Stimulated activated CD4-positive, alpha-beta T cell treated with anti-CD3 and anti-CD28 coated beads, Interleukin-2, amount 100 ng/mL, for 48 hours (primary cell): ENCODE measurements around the gene RAD50.
A peak's percentile ranks its signal among the peaks of the same experiment; 100 is the strongest.
"Not testable (repeated sequence)": the region's sequence is repeated elsewhere in the genome, so short reads cannot be mapped to it uniquely, and the experiment has no call there.

Source experiments
- DNase-seq, 2 donors: peaks; one replicate each; pipeline ENCODE4 v3.0.0-alpha.2; 2020

The RAD50 gene

GRCh38 chr5:132559383-132560060, 2.7 kb downstream of the RAD50 start:
- no peak for DNase-seq

- peak in 1 of 2 donors; percentile 6 for DNase-seq
These were observed 4.8 kb downstream of the RAD50 start for GRCh38 chr5:132561601-132562000.

DNA sequence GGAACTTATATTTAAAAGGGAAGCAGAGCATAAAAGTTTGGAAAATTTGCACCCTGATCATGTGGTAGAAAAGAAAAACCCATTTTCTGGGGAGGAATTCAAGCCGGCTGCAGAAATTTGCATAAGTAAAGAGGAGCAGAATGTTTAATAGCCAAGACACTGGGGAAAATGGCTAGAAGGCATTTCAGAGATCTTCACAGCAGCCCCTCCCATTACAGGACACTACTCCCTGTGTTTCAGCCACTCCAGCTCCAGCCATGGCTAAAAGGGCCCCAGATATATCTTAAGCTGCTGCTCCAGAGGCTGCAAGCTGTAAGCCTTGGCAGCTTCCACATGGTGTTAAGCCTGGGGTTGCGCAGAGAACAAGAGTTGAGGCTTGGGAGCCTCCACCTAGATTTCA, 7.8 kb downstream of the RAD50 start:
- not testable (repeated sequence) for DNase-seq

GRCh38 chr5:132566657-132567056, 9.9 kb downstream of the RAD50 start:
- DNase-seq = no peak

DNA sequence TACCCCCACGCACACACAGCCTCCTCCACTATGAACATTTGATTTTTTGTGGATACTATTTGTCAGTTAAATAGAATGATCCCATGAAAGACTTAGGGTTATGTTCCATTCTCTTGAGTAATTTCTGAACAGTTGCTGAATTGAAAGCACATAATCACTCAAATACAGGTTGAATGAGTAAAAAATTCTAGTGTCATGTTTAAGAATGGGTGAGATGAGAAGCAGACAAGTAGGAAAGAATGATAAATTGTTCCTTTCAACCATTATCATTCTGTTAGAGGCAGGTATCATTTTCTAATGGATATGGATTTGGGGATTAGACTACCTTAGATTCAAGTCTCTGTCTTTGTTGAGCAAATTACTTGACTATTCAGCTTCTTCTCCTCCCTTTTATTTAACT, 19.3 kb downstream of the RAD50 start:
- DNase-seq = no peak

DNA sequence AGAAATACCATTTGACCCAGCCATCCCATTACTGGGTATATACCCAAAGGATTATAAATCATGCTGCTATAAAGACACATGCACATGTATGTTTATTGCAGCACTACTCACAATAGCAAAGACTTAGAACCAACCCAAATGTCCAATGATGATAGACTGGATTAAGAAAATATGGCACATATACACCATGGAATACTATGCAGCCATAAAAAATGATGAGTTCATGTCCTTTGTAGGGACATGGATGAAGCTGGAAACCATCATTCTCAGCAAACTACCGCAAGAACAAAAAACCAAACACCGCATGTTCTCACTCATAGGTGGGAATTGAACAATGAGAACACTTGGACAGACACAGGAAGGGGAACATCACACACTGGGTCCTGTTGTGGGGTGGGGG, 27.8 kb downstream of the RAD50 start:
- DNase-seq = not testable (repeated sequence)

GRCh38 chr5:132586063-132586462, 29.3 kb downstream of the RAD50 start:
- DNase-seq = no peak

- DNase-seq = no peak
These were observed 32.7 kb downstream of the RAD50 start for GRCh38 chr5:132589467-132589866.

- no peak for DNase-seq
These were observed 34.4 kb downstream of the RAD50 start for GRCh38 chr5:132591145-132591544.

DNA sequence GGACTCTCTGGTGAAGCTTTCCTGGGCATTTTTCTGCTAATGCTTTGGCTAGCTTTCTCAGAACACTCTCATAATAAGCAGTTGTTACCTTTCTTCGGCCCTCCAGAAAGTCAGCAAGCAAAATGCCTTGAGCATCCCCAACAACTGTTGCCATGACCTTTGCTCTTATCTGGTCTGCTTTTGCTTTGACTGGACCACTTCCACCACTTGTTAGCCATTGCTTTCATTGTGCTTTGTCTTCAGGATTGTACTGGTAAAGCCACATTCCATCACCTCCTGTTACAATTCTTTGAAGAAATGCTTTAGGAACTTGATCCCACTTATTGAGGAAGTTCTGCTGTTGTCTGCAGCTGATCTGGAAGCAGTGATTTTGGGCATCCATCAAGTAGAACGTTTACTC, 35.7 kb downstream of the RAD50 start:
- no peak for DNase-seq

DNA sequence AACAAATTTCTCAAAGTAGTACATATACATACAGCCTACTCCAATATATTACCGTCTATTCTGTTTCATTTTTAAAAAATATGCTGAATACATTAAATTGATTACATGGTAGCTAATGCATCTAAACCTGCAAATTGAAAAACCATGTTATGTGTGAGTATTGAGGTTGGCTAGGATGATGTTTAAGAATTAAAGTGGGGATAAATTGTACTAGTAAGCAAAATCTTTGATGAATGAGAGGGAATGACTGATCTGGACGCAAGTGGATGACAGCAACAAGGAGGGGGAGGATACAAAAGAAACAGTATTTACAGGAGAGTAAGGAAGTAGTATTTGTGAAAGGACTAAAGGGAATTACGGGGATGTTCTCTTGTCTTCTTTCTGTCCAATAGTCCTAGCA, 37.4 kb downstream of the RAD50 start:
- DNase-seq = no peak

GRCh38 chr5:132595624-132596023, 38.8 kb downstream of the RAD50 start:
- DNase-seq = no peak

DNA sequence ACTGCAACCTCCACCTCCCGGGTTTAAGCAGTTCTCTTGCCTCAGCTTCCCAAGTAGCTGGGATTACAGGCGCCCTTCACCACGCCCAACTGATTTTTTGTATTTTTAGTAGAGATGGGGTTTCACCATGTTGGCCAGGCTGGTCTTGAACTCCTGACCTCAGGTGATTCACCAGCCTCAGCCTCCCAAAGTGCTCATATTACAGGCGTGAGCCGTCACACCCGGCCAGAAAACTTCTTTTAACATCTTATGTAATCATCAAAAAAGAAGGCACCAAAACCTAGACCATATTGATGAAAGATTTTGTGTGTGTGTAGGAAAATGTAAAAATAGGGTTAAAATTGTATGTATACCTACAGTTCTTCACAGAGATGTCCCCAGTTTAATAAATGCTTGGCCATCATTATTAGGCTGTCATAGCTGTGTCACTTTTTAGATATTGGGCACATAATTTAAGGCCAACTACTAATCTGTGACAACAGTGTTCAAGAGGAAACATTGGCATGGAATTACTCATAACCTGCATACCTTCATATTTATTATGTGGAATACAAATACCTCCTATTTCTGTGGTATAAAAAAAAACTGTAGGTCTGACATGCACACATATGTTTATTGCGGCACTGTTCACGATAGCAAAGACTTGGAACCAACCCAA, 44.4 kb downstream of the RAD50 start:
- no peak for DNase-seq

DNA sequence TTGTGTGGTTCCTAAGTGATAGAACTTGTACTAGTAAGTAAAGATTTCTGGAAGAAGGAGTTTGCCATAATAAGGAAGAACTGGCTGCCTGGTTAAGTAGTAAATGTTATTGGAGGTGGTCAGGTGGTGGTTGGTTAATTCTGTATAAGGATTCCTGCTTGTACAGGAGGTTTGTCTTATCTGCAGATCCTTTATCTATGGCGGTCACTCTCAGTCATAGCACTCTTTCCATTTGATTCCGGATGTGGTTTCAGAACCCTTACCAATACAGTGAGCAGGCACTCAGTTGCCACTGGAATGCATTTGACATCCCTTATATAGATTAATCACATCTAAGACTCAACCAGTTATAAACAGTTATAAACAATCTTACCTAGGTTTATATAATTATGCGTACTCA, 50.3 kb downstream of the RAD50 start:
- DNase-seq = no peak

- no peak for DNase-seq
These were observed 51.3 kb downstream of the RAD50 start for GRCh38 chr5:132608107-132608506.

DNA sequence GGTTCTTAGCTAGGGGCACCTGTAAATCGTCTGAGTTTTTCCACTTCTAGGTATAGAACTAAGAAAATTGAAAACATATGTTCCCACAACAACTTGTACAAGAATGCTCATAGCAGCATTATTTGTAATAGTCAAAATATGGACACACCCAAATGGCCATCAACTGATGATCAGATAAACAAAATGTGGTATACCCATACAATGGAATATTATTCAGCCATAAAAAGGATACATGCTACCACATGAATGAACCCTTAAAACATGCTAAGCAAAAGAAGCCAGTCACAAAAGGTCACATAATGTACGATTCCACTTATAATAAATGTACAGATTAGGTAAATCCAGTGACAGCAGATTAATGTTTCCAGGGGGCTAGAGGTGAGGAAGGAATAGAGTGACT, 55.2 kb downstream of the RAD50 start:
- no peak for DNase-seq

DNA sequence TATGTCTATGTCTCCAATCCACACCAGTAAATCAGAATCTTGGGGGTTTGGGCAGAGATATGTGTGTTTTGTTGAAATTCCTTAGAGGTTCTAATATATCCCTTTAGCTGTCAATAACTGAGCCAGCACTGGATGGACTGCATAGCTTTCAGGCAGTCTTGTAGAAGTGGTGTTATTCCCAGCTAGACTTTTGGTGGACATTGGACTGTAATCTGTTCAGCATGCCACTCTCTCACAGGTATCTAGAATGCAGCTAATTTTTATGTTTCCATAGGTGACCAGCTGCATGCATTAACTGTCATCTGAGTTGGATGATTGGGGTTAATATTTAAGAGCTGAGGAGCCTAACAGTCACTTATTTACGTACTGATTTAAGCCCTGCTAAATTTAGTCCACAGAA, 56.1 kb downstream of the RAD50 start:
- no peak for DNase-seq

GRCh38 chr5:132621699-132622098, 64.9 kb downstream of the RAD50 start:
- no peak for DNase-seq

DNA sequence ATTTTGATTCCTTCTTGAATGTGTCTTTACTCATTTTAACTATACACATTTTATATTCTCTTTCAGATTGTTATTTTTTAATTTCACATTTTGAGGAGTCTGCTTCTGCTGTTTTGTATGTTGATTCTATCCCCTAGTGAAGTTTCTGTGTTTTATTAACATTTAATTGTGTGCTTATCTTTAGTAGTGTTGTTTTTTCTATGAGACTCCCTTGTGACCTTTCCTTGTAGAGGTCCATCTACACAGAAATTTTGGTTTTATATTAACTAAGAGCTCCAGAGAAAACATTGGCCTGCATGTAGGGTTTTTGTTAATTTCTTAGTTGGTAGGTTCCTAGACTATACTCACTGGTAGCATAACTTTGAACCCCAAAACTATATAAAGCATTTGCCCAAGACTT, 65.8 kb downstream of the RAD50 start:
- DNase-seq = no peak

- no peak for DNase-seq
These were observed 70.7 kb downstream of the RAD50 start for GRCh38 chr5:132627470-132627869.

DNA sequence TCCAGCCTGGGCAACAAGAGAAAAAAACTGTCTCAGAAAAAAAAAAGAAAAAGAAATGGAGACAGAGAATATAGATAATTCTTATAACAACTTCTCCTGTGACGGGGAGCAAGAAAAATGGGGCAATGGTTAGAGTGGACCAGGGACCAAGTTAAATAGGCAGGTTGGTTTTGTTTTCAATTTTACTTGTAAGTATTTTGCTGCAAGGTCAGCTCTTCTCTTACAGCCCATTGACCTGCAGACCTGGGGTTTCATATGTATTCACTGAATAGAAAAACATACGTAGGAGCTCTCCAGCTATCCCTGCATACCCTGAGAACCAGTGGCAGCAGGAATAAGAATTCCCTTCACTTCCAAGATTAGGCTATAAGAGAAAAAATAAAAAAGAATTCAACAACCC, 72.0 kb downstream of the RAD50 start:
- DNase-seq = no peak

DNA sequence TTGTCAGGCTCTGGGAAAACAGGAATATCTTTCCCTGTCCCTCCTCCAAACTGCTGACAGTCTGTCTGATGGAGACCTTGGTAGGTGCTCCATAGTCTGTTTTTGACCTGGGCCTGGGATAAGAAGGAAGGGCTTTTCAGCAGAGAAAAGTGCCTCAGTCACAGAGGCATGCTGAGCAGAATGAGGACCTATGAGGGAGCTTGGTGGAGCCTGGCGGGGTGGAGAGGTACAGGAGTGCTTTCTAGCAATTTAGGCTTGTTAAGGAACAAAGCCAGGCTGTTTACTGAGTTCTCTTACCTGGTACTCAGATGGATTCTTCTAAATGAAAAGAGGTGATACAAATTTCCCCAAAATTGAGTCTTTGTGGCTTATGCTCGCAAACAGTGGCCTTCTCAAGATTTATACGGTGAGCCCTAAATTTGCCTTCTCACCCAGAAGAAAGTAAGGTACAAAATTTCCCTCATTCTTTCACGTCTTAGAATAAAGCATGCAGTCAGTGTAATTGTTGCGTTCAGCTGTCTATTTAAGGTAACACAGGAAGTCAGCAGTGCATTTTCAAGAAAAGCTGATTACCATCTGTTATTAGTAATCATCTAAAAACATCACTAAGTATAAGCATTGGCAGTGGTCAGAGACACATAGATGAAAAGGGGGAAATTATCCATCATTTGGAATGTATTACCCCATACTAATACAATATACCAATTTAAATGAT, 72.6 kb downstream of the RAD50 start:
- DNase-seq = no peak

DNA sequence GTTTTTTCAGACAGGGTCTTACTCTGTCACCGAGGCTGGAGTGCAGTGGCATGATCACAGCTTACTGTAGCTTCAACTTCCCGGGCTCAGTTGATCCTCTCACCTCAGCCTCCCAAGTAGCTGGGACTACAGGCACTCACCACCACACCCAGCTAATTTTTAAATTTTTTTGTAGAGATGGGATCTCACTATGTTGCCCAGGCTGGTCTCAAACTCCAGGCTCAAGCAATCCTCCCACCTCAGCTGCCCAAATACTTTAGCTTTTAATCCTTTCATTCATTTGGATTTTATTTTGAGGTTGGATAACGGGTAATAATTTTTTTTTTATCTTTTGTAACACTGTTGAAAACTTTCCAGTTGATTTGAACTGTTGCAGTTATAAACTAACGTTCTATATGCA, 76.8 kb downstream of the RAD50 start:
- DNase-seq = not testable (repeated sequence)

DNA sequence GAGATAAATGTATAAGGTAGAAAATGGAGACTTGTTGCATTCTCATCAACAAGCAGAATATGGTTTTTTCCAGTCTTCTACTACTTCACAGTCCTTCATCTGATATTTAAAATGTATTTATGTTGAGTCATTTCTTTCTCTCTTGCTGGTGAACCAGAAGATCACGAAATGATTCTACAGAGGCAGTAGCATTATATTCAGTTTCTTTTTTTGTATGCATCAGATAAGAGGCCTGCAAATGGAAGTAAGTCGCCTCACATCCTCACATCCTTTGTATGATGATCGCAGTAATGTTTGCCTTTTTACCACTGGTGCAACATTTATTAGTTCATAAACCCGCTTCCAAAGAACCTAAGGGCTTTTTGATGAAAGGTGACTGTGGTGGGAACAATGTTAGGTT, 79.1 kb downstream of the RAD50 start:
- DNase-seq = no peak
